K562 (cell line): Measurements from ENCODE around the gene WDPCP.

Experiments used
- CEBPB ChIP-seq: fragments of 450-650 bp; IDR thresholded peaks from 2 replicates; pipeline ENCODE4 v1.6.1; 2016; ENCODE audit warnings: missing genetic modification characterization, missing compliant biosample characterization
- CTCF ChIP-seq, 3 experiments: IDR thresholded peaks in 2 of 3; conservative IDR thresholded peaks in 1 of 3; 2 replicates each; pipeline ENCODE4 v1.5.1; 2011 to 2012; ENCODE audit warnings: low read length in 3 of 3, mild to moderate bottlenecking in 3 of 3, control low read depth in 2 of 3, improper control_type of control experiment in 1 of 3, inconsistent platforms in 1 of 3, low read depth in 1 of 3, mixed read lengths in 1 of 3, moderate library complexity in 1 of 3; ENCODE audit not compliant: insufficient read depth in 2 of 3
- MLLT1 ChIP-seq, 2 experiments: fragments of 450-650 bp; IDR thresholded peaks; 2 replicates each; pipeline ENCODE4 v1.6.1; 2016
- MXI1 ChIP-seq: IDR thresholded peaks from 2 replicates; pipeline ENCODE4 v1.6.1; 2011; ENCODE audit warnings: low read depth, mild to moderate bottlenecking, improper control_type of control experiment, low read length
- NRF1 ChIP-seq, 2 experiments: fragments of 450-650 bp; IDR thresholded peaks in 1 of 2; conservative IDR thresholded peaks in 1 of 2; 2 replicates each; pipeline ENCODE4 v1.6.1; 2014; ENCODE audit warnings: mild to moderate bottlenecking in 2 of 2
- PHF21A ChIP-seq: fragments of 450-650 bp; IDR thresholded peaks from 2 replicates; pipeline ENCODE4 v1.6.1; 2017; ENCODE audit warnings: low read depth, borderline replicate concordance
- SIRT6 ChIP-seq: IDR thresholded peaks from one replicate; pipeline ENCODE4 v1.6.1; 2012; ENCODE audit warnings: low read depth, mild to moderate bottlenecking, control low read depth, inconsistent platforms, low read length, moderate library complexity
- ZHX1 ChIP-seq: fragments of 150-350 bp; conservative IDR thresholded peaks from 2 replicates; pipeline ENCODE4 v1.6.1; 2014; ENCODE audit warnings: low read length
- ZNF143 ChIP-seq: sonication (generic); formaldehyde crosslinking; IDR thresholded peaks from 2 replicates; pipeline ENCODE4 v1.9.0; 2022; ENCODE audit warnings: mild to moderate bottlenecking, missing genetic modification reagents
- ZNF3 ChIP-seq: fragments of 250-450 bp; sonication (Bioruptor Pico); IDR thresholded peaks from 2 replicates; pipeline ENCODE4 v1.5.0; 2021; ENCODE audit warnings: mild to moderate bottlenecking, moderate library complexity
- ZNF407 ChIP-seq: fragments of 450-650 bp; IDR thresholded peaks from 2 replicates; pipeline ENCODE4 v1.6.1; 2016; ENCODE audit warnings: low read depth

GRCh38 chr2:63093502-63093901, 494.8 kb downstream of the WDPCP start:
- TF ChIP-seq ZNF407: no peak
- TF ChIP-seq PHF21A: no peak
- no peak for TF ChIP-seq CTCF (IDR thresholded peaks at IDR 0.05 in 2 of 3, conservative IDR thresholded peaks at IDR 0.05 in 1 of 3; ENCODE audit: insufficient read depth in 2 of 3, low read depth in 1 of 3, low read length in 3 of 3)
- TF ChIP-seq NRF1 (conservative IDR thresholded peaks at IDR 0.05 in 1 of 2, IDR thresholded peaks at IDR 0.05 in 1 of 2): no peak
- TF ChIP-seq MLLT1 (IDR thresholded peaks at IDR 0.05): no peak
- TF ChIP-seq CEBPB: no peak
- no peak for TF ChIP-seq ZNF3 (CRISPR knock-in tag)
- no peak for TF ChIP-seq ZNF143 (CRISPR knock-in tag)
- TF ChIP-seq ZHX1: no peak
- TF ChIP-seq SIRT6: no peak
- no peak for TF ChIP-seq MXI1
